ENCODE measurements around the gene MYO9A.
"Not testable (repeated sequence)": the region's sequence is repeated elsewhere in the genome, so short reads cannot be mapped to it uniquely, and the experiment has no call there.

MYO9A gene

DNA sequence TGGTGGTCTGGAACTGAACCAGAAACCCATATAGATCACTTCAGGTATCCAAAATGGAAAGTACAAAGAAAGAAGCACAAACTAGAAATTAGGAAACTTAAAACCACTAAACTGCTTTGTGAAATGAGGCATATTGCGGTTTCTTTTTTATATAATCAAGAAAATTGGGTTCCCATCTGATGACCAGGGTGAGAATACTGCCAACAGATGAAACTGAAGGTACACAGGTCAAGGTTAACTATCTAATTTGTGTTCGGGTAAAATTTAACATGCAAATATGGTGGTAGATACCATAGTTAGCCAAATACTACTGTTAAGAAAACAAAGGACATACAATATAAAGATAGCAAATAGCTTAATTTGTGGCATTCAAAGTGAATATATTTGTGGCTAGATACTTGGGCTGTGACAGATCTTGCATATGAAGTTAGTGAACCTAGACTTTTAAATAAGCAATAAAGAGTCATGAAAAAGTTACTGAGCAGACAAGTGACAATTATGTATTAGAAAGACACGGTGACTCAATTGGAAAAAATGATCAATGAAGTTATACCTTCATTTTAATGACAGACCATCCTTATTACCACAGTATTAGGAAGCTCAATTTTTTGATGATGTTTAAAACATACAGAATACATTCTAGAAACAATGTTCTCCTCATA lies 180.2 kb downstream of the MYO9A start:
- DNase-seq = no peak

DNA sequence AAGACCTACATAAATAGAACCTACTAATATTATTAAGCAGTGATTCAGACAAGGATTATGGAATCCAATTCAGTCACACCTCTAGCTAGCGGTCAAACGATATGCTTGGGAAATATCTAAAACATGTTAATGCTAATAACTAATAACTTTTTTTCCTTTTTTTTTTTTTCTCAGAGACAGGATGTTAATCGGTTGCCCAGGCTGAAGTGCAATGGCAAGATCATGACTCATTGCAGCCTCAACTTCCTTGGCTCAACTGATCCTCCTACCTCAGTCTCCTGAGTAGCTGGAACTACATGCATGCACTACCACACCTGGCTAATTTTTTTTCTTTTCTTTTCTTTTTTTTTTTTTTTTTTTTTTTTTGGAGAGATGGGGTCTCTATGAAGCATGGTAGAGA lies 183.5 kb downstream of the MYO9A start:
- no peak for DNase-seq

DNA sequence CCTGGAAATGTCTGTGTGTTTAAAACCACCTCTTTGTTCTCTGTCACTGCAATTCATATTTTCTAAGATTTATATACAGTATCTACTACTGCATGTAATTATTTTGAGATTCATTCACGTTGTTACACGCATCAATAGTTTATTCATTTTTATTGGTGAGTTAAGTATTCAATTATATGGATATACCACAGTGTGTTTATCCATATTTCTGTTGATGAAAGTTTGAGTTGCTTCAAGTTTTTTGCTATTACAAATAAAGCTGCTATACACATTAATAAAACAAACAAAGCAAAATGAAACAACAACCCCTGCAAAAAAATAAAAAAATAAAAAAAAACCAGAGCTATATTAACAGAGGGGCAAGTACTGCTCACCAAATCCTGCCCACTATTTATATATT lies 185.3 kb downstream of the MYO9A start:
- no peak for DNase-seq

DNA sequence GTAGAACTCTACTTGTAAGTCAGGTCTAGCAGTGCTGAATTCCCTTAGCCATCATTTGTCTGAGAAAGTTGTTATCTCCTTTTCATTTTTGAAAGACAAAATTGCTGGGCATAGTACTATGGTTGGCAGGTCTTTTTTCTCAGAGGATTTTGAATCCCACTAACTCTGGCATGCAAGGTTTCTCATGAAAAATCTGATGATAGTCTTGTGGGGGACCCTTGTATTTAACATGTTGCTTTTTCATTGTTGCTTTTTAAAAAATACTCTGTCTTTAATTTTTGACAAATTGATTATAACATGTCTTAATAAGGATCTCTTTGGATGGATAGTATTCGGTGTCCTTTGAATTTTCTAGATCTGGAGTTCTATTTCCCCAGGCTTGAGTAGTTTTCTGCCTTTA lies 186.7 kb downstream of the MYO9A start:
- DNase-seq = no peak

DNA sequence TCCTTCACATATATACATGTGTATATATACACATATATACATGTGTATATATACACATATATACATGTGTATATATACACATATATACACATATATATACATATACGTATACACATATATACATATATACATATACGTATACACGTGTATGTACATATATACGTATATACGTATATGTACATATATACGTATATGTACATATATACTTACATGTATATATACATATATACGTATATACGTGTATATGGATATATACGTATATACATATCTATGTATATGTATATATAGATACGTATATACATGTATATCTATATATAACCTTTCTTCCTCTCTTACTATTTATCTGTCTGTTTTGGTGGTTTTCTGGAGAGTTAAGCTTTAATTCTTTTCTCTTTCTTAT lies 192.8 kb downstream of the MYO9A start:
- no peak for DNase-seq

DNA sequence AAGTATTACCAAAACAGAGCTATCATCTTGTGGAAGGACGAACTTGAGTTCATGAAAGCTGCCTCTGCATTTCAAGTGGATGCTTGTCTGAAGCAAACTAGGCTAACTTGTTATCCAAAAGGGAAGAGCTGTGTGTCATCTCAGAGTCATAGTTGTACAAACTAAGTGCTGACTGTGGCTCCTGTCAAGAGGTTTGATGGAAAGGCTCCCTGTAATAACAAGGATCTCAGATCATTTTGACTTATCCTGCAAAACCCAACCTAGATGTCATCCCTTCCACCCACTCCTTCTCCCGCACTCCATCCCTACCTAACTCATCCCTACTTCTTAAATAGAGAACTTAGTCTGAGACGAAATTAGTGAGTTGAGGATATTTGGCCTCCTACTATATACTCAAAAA lies 196.8 kb downstream of the MYO9A start:
- no peak for DNase-seq

DNA sequence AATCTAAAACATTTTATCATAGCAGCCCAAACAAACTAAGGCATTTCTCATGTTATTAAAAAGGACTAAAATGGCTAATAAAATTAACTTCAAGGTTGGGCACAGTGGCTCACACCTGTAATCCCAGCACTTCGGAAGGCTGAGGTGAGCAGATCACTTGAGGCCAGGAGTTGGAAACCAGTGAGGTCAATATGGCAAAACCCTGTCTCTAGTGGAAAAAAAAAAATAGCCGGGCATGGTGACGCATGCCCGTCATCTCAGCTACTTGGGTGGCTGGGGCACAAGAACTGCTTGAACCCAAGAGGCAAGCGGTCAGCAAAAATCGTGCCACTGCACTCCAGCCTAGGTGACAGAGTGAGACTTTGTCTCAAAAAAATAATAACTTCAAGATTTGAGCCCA lies 197.4 kb downstream of the MYO9A start:
- DNase-seq = no peak

DNA sequence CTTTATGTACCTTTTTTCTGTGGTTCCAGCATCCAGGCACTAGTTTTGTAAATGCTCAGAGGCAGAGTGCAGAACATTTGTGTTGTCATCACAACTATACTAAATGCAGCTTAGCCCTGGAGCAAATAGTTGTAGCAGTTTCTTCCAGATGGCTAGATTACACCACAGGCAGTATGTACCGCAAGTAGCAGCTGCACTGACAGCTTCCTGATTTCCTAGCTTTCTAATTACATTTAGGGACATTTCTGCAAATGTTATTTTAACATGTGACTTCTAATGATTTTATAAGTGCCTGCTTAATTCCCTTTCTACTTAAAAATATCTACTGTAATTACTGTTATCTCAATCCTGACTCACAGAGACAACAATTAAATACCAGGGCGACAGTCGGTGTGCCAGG lies 201.1 kb downstream of the MYO9A start:
- no peak for DNase-seq

DNA sequence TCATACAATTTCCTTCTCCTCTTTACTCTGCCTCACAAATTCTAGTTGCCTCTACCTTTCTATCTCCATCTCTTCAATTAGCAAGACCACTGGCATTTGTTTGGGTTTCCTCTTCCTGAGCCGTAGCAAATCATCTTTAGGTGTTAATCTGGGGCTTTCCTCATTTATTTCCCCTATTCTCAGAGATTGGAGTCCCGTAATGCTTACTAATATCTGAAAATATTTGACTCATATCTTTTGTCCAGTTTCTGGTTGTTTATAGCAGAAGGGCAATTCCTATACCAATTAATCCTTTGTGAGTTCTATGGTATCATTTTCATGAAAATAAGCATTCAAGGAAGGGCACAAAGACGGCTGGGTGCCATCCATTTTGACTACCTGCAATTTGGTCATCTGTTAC lies 203.9 kb downstream of the MYO9A start:
- DNase-seq = no peak

DNA sequence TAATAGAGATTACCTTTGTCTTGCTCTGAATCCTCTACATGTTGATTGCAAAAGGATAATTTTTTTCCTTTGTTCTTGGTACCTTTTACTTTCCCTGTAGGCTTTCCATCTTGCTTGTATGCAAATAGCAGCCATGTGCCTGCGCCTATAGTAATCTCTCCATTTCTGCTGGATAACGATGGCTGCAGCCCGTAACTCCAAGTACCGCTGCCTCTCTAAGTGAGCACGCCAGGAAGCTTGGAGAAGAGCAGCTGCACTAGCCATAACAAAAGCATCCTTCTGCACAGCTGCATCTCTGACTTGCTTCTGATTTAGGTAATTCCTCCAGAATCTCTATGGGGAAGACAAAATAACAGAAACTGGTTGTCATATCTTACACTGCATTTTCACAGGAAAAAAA lies 218.3 kb downstream of the MYO9A start:
- no peak for DNase-seq

DNA sequence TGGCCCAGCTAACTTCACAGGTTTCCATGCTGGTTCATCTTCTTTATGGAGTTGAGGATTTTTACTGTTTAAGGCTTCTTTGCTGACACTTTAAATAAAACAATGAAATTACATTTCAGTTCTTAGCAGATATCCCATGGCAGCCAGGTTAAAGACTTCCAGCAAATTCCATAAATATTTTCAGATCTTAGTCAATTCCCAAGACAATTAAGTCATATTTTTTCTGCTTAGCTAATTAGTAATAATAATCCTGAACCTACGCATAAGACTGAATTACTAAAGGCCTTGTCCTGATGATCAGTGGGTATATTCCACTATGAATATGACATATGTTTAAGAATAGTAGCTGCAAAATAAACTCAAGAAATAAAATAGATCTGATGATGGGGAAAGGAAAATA lies 224.3 kb downstream of the MYO9A start:
- DNase-seq = no peak

DNA sequence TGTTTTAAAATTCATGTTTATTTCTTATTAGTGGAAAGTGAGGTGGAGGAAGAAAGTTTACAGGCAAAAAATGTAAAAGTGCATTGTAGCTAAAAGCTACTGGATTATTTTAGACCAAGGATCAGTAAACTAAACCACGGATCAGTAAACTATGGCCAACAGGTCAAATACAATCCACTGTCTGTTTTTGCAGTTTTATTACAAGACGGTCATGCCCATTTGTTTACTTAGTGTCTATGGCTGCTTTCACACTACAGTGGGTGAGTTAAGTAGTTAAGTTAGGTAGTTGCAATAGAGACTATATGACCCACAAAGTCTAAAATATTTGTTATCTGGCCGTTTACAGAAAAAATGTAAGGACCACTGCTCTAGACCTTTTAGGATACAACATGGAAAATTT lies 225.6 kb downstream of the MYO9A start:
- no peak for DNase-seq

DNA sequence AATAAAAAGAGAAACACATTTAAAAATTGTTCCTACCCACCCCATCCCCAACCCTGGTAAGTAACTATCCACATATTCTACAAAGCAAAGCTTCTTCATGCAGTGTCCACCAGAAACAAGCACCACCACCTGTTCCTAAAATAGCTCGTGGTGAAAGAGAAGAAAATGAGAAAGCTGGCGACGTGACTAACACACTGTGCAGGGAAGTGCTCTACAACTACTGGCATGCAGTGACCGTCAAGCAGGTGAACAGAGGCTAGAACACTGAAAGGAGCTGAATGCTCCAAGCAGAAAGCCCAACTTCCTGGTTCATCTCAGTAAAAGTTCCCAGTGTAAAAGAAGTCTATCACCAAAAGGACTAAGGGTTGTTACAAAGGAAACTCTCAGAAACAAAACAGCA lies 226.9 kb downstream of the MYO9A start:
- no peak for DNase-seq

DNA sequence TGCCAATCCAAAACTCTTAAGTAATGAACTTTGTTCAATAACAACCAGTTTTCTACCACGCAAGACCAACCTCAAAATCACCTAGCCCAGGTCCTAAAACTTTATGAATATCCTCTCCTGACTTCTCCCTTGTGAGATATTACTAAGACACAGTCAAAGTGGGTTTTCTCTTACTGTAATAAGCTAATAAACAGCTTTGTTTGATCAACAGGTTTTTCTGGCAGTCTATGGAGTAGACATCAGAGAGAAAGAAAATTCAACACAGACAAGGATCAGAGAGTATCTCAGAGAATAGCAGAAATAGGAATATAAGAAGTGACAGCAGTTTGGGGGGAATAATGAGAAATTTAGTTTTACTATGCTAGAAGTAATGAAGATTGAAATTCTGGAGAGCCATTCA lies 228.0 kb downstream of the MYO9A start:
- DNase-seq = no peak

DNA sequence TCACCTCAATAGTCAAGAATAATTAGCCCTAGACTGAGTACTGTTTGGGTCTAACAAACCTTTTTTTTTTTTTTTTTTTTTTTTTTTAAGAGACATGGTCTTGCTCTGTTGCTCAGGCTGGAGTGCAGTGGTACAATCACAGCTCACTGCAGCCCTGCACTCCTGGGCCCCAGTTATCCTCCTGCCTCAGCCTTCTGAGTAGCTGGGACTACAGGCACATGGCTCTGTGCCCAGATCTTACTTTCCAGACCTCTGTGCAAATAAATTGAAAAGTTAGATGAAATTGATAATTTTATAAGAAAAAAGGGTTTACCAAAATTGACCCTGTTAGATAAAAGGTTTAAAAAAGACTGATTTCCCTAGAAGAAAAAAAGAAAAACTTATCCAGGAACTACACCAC lies 228.6 kb downstream of the MYO9A start:
- DNase-seq = no peak

DNA sequence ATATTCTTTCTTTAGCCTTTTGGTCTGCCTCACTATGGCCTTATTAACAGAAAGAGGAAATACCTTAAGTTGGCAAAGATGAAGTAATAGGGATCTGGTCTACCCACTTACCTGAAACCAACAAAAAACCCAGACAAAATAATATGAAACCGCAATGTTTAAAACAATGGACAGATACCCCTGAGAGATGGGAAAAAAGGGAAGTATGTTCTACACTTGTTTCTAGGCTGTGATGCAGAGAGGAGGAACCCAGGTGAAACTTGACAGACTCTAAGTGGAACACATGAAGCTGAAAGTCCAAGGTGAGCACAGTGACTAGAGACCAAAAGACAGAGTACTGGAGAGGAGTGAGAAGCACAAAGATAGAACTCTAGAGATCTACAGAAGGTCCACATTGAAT lies 229.2 kb downstream of the MYO9A start:
- no peak for DNase-seq

DNA sequence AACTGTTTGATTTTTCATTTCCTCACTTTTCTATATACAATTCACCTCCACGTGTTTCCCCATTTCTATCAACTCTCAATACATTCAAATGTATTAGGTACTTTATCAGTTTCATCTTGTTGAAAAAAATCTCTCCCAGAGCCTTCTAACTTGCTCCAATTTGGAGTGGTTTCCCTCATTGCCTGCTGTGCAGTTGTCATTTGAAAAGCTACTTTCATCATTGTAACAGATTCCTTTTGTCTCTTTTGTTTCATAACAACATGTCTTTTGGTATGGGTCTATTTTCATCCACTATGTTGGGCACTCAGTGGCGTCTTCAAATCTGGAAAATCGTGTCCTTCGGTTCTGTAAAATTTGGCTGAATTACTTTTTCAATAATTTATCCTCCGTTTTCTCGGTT lies 232.6 kb downstream of the MYO9A start:
- no peak for DNase-seq

DNA sequence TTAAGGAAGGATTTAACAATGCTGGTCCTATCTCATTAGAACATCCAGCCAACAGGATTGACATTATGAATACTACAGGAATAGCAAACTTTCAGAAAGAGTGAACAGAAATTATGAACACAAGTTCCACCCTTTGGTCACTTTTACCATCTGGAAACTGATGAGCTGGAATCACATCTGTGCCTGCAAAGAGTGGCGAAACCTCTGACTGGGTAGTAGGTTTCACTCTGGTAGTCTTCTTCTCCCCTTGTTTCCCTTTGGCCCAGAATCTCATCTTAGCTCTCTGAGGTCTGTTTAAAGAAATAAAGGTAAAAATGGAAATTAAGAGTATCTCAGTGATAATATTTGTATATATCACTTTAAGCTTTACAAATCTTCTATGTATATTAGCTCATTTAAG lies 234.5 kb downstream of the MYO9A start:
- no peak for DNase-seq

DNA sequence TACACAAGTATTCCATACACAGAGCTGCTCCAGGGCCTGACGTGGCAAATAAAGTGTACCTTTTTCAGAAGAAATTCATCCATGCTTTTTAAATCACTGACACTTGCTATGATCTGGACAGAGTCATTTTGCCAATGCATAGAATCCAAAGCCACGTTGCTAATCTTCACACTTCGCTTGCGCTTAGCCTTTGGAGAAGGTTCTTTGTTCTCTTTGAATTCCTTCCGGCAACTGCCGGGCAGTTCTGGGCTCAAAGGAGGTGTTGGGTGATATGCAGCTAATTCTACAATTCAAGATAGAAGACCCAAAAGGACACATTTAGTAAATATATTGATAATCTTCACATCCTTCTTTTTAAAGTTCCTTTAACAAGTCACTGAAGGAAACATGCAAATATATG lies 237.7 kb downstream of the MYO9A start:
- DNase-seq = no peak

DNA sequence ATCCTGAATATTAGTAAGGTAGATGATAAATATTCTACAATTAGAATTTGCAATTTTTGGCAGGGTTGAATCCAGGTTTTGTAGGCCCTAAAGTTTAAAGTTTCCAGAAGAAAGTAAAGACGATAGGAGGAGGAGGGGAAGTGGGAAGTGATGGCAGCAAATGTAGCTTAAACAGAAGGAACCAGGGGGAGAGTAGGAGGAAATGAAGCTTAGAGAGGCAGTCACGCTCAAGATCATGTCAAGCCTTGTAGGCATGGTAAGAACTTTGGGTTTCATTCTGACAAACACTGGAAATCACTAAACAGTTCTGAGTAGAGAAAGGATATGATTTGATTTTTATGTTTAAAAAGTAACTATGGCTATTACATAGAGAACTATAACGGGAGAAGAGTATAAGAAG lies 243.7 kb downstream of the MYO9A start:
- DNase-seq = no peak

DNA sequence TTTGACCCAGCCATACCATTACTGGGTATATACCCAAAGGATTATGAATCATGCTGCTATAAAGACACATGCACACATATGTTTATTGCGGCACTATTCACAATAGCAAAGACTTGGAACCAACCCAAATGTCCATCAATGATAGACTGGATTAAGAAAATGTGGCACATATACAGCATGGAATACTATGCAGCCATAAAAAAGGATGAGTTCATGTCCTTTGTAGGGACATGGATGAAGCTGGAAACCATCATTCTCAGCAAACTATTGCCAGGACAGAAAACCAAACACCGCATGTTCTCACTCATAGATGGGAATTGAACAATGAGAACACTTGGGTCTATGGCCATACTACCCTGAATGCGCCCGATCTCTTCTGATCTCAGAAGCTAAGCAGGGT lies 259.7 kb downstream of the MYO9A start:
- DNase-seq = not testable (repeated sequence)

DNA sequence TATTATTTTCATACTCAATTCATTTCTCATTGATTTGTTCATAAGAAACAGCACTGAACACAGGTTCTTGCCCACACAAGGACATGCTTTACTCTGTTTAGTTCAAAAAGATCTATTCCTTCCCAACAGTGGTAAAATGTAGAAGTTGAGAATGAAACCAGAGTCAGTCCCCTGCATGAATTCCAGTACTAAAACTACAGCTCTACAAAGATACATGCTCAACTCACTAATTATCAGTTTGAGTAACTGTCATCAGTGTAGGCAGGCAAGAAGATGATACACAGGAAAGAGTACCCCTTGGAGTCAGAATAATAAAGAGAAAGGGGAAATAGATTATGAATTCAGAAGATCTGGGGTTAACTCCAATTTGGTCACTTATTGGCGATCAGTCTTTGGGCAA lies 264.4 kb downstream of the MYO9A start:
- no peak for DNase-seq

DNA sequence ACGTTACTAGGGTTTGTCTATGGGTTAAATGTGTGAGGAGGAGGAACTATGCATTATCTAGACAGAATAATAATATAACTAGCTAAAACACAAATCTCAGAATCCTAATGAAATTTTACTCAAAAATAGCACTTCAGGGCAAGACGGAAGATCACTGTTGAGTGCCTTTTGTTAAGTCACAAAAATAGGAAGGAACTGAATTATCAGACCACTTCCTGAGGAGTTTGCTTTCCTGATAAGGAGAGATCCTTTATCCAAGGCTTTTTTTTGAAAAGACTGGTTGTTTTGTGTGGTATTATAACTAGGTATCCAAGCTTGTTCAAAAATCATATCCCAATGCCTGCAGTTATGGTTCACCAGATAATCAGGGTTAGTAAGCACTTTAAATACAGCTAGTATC lies 273.0 kb downstream of the MYO9A start:
- DNase-seq = no peak

DNA sequence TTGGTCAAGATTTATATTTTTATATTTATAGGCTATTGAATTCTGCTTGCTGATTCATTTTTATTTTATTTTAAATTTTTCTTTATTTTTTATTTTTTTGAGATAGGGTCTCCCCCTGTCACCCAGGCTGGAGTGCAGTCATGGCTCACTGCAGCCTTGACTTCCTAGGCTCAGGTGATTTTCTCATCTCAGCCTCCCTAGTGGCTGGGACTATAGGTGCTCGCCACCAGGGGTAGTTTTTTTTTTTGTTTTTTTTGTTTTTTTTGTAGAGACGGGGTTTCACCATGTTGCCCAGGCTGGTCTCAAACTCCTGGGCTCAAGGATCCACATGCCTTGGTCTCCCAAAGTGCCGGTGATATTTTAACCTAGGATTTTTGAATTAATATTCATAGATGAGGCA lies 276.4 kb downstream of the MYO9A start:
- no peak for DNase-seq

DNA sequence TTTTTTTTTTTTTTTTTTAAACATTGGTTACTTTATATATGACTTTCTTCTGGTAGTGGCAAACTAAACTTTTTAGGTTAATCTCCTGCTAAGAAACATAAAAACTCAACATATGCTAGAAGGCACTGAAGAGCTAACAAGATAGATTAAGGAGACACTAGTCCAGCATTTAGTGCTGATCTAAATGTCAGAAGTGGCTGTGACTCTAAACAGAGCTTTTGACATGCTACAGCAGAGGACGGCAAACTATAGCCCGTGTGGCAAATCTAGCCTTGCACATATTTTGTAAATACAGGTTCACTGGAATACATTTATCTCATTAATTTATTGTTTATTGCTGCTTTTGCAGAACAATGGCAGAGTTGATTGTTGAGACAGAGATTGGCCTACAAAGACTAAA lies 287.0 kb downstream of the MYO9A start:
- DNase-seq = no peak

DNA sequence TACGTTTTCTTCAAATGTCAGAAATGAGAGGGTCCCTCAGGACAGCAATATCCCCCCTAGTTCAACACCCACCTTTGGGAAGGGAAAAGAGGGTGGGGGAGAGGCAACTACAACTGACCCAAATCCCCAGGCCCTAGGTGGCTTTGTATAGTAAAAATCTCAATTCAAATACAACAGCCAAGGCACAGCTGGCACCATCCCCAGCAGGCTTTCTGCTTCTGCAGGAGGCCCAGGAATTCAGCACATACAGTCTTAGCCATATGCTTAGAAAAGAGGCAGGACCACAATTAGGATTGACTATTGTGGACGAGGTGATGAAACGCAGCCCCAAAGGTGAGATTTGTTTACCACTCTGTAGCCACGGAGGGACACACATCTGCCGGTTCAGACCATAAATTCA lies 291.8 kb downstream of the MYO9A start:
- no peak for DNase-seq

All from DMS 273 treated with DMSO at 0.1 percent for 48 hours (cell line).